Skeletal muscle satellite cell (primary cell): ENCODE data around the gene TSR3.
A peak's percentile ranks its signal among the peaks of the same experiment; 100 is the strongest.

ENCODE experiments used
- H3K27me3 ChIP-seq: 2 replicates; pipeline ENCODE4 v1.7.0; 2013; ENCODE audit warnings: low read length; ENCODE audit not compliant: control insufficient read depth, insufficient read depth
- H3K36me3 ChIP-seq: 2 replicates; pipeline ENCODE4 v1.7.0; 2013; ENCODE audit warnings: mild to moderate bottlenecking, control low read depth, low read length; ENCODE audit not compliant: insufficient read depth
- H3K4me1 ChIP-seq: 2 replicates; pipeline ENCODE4 v1.7.0; 2013; ENCODE audit warnings: low read length; ENCODE audit not compliant: control insufficient read depth, insufficient read depth
- H3K4me2 ChIP-seq: 2 replicates; pipeline ENCODE4 v1.7.0; 2013; ENCODE audit warnings: mild to moderate bottlenecking, low read length
- H3K4me3 ChIP-seq: 2 replicates; pipeline ENCODE4 v1.7.0; 2013; ENCODE audit warnings: low read length
- H3K9ac ChIP-seq: 2 replicates; pipeline ENCODE4 v1.7.0; 2013; ENCODE audit warnings: mild to moderate bottlenecking, low read depth, low read length, moderate library complexity
- H3K9me3 ChIP-seq: replicated peaks from 2 replicates; pipeline ENCODE4 v1.7.0; 2013; ENCODE audit warnings: mild to moderate bottlenecking, control low read depth, low read length

TSR3 gene

GRCh38 chr16:1315081-1316032 lies 36.3 kb downstream of the TSR3 start:
- Histone ChIP-seq H3K9ac (no peak overlapping the region), H3K36me3 (peaks cover 75% of the 10 kb centered on the region)

GRCh38 chr16:1314399-1315068 lies 37.1 kb downstream of the TSR3 start:
- H3K4me2 ChIP-seq = no peak overlapping the region
- H3K9ac ChIP-seq = no peak overlapping the region
- H3K9me3 ChIP-seq = no peaks in the 10 kb centered on the region
- H3K36me3 ChIP-seq = peaks cover 67% of the 10 kb centered on the region
- no peaks in the 10 kb centered on the region for H3K27me3 ChIP-seq
- peaks cover 22% of the 10 kb centered on the region for H3K4me1 ChIP-seq
- no peak overlapping the region for H3K4me3 ChIP-seq

More at GRCh38 chr16:1315081-1316032, 36.3 kb downstream of the TSR3 start:
- Histone ChIP-seq H3K27me3 (no peaks in the 10 kb centered on the region), H3K4me2 (no peak overlapping the region), H3K4me3 (no peak overlapping the region), H3K9me3 (no peaks in the 10 kb centered on the region), H3K4me1 (peaks cover 22% of the 10 kb centered on the region)

GRCh38 chr16:1313721-1314369 lies 37.8 kb downstream of the TSR3 start:
- Histone ChIP-seq H3K4me1 (peaks cover 22% of the 10 kb centered on the region), H3K27me3 (no peaks in the 10 kb centered on the region), H3K9ac (no peak overlapping the region), H3K36me3 (peaks cover 60% of the 10 kb centered on the region), H3K4me2 (no peak overlapping the region), H3K9me3 (no peaks in the 10 kb centered on the region), H3K4me3 (no peak overlapping the region)

GRCh38 chr16:1312903-1313302 lies 38.8 kb downstream of the TSR3 start:
- H3K4me1 ChIP-seq = peaks cover 22% of the 10 kb centered on the region
- no peaks in the 10 kb centered on the region for H3K27me3 ChIP-seq
- peaks cover 50% of the 10 kb centered on the region for H3K36me3 ChIP-seq
- no peaks in the 10 kb centered on the region for H3K9me3 ChIP-seq
- H3K9ac ChIP-seq = no peak overlapping the region
- H3K4me2 ChIP-seq = peak overlapping the region; percentile 23
- H3K4me3 ChIP-seq = no peak overlapping the region

GRCh38 chr16:1312467-1312816 lies 39.2 kb downstream of the TSR3 start:
- H3K4me1 ChIP-seq = peaks cover 22% of the 10 kb centered on the region
- H3K9ac ChIP-seq = peak overlapping the region; percentile 94
- H3K36me3 ChIP-seq = peaks cover 46% of the 10 kb centered on the region

GRCh38 chr16:1311738-1312466 lies 39.8 kb downstream of the TSR3 start:
- Histone ChIP-seq H3K36me3 (peaks cover 41% of the 10 kb centered on the region), H3K4me2 (peak overlapping the region; percentile 95), H3K4me3 (peak overlapping the region; percentile 69), H3K4me1 (peaks cover 22% of the 10 kb centered on the region), H3K27me3 (no peaks in the 10 kb centered on the region), H3K9me3 (no peaks in the 10 kb centered on the region), H3K9ac (peak overlapping the region; percentile 94)

More at GRCh38 chr16:1312467-1312816, 39.2 kb downstream of the TSR3 start:
- Histone ChIP-seq H3K4me2 (peak overlapping the region; percentile 95), H3K9me3 (no peaks in the 10 kb centered on the region), H3K27me3 (no peaks in the 10 kb centered on the region), H3K4me3 (peak overlapping the region; percentile 69)

GRCh38 chr16:1311212-1311737 lies 40.4 kb downstream of the TSR3 start:
- H3K9me3 ChIP-seq = no peaks in the 10 kb centered on the region
- H3K4me2 ChIP-seq = peak overlapping the region; percentile 95
- H3K4me3 ChIP-seq = peak overlapping the region; percentile 69
- H3K36me3 ChIP-seq = peaks cover 36% of the 10 kb centered on the region
- H3K4me1 ChIP-seq = peaks cover 22% of the 10 kb centered on the region
- peak overlapping the region; percentile 94 for H3K9ac ChIP-seq
- no peaks in the 10 kb centered on the region for H3K27me3 ChIP-seq

- H3K9ac ChIP-seq = peak overlapping the region; percentile 94
- H3K4me2 ChIP-seq = peak overlapping the region; percentile 95
- peaks cover 22% of the 10 kb centered on the region for H3K4me1 ChIP-seq
- peaks cover 32% of the 10 kb centered on the region for H3K36me3 ChIP-seq
- H3K4me3 ChIP-seq = peak overlapping the region; percentile 69
- H3K27me3 ChIP-seq = no peaks in the 10 kb centered on the region
- no peaks in the 10 kb centered on the region for H3K9me3 ChIP-seq
Observed at GRCh38 chr16:1310832-1311200, 40.9 kb downstream of the TSR3 start.

GRCh38 chr16:1309888-1310831 lies 41.5 kb downstream of the TSR3 start:
- Histone ChIP-seq H3K36me3 (peaks cover 25% of the 10 kb centered on the region), H3K9me3 (no peaks in the 10 kb centered on the region), H3K4me3 (peak overlapping the region; percentile 69), H3K4me2 (peak overlapping the region; percentile 95), H3K9ac (peak overlapping the region; percentile 94), H3K27me3 (no peaks in the 10 kb centered on the region), H3K4me1 (peaks cover 22% of the 10 kb centered on the region)
